K562 (cell line): ENCODE results near the gene MSN. TPM values are rescaled to one million over a fixed set of nuclear protein-coding genes. Genes with fewer than 3 reads are reported as not detected.

Experiments
- ATAC-seq: fragments of 200-7000 bp; cut with Tn5 transposase; 3 replicates; pipeline ENCODE4 v1.9.1; 2020; ENCODE audit warnings: moderate library complexity
- BruUV-seq: library from RNA; stranded (reverse); fragments of 400-500 nt; replicated peaks from 2 replicates; lab custom pipeline; 2021; lab: Mats Ljungman, UMichigan
- CTCF ChIA-PET: fragments of 300-600 bp; formaldehyde crosslinking; extraction: SDS; loops from one replicate; lab custom pipeline; 2021; ENCODE audit warnings: low intra/inter-chr PET ratio; lab: Yijun Ruan, JAX
- POLR2A ChIA-PET: fragments of 300-600, 350-650 bp; sonication (Branson Sonifier 250); formaldehyde crosslinking; extraction: SDS; loops from one replicate; lab custom pipeline; 2021; ENCODE audit warnings: antibody characterized with exemption, inconsistent platforms; lab: Yijun Ruan, JAX
- DNase-seq, 4 experiments: peaks; one replicate each; pipeline versions ENCODE4 v3.0.0 to v3.0.0-alpha.2; 2011 to 2018; ENCODE audit warnings: low spot score in 3 of 4, mixed read lengths in 3 of 4; ENCODE audit errors: extremely low read depth in 1 of 4
- FAIRE-seq: peaks from 2 replicates; lab custom pipeline; 2011; peaks lifted over from hg19 to GRCh38; lab: Jason Lieb, UNC
- H2AFZ ChIP-seq: 2 replicates; pipeline ENCODE4 v1.6.0; 2011; ENCODE audit warnings: low read depth, low read length, control low read depth, inconsistent platforms
- H3K27ac ChIP-seq: fragments of 200-600 bp; 3 replicates; pipeline ENCODE4 v1.8.0; 2011; ENCODE audit warnings: low read depth, mild to moderate bottlenecking, control low read depth, inconsistent platforms, low read length, moderate library complexity, mixed read lengths; ENCODE audit errors: extremely low read depth
- H3K27me3 ChIP-seq, 2 experiments: fragments of 300-600 bp in 1 of 2; 2 replicates in 1 of 2; 3 replicates in 1 of 2; pipeline versions ENCODE4 v1.6.0 to v1.8.0; 2011; ENCODE audit warnings: inconsistent platforms in 2 of 2, low read length in 2 of 2, mild to moderate bottlenecking in 1 of 2, mixed read lengths in 1 of 2, moderate library complexity in 1 of 2; ENCODE audit not compliant: control insufficient read depth in 2 of 2, insufficient read depth in 2 of 2
- H3K36me3 ChIP-seq: fragments of 300-600 bp; 3 replicates; pipeline ENCODE4 v1.8.0; 2011; ENCODE audit warnings: mild to moderate bottlenecking, low read length, inconsistent platforms; ENCODE audit not compliant: control insufficient read depth, insufficient read depth
- H3K4me1 ChIP-seq, 2 experiments: fragments of 200-600 bp in 1 of 2; replicated peaks in 1 of 2; 2 replicates in 1 of 2; 3 replicates in 1 of 2; pipeline versions ENCODE4 v1.5.1 to v1.8.0; 2011; ENCODE audit warnings: inconsistent platforms in 2 of 2, low read length in 2 of 2, mild to moderate bottlenecking in 1 of 2, mixed read lengths in 1 of 2, moderate library complexity in 1 of 2; ENCODE audit not compliant: control insufficient read depth in 2 of 2, insufficient read depth in 2 of 2
- H3K4me2 ChIP-seq: 2 replicates; pipeline ENCODE4 v1.6.1; 2011; ENCODE audit warnings: low read length, control low read depth, inconsistent platforms, mixed read lengths; ENCODE audit not compliant: insufficient read depth
- H3K4me3 ChIP-seq: fragments of 200-600 bp; sonication (generic), shearing (Covaris generic); 2 replicates; pipeline ENCODE4 v1.5.1; 2016; ENCODE audit warnings: control low read depth, inconsistent platforms
- H3K79me2 ChIP-seq: fragments of 200-600 bp; 3 replicates; pipeline ENCODE4 v1.8.0; 2011; ENCODE audit warnings: low read length, inconsistent platforms; ENCODE audit not compliant: control insufficient read depth, insufficient read depth
- H3K9ac ChIP-seq, 2 experiments: 2 replicates each; pipeline versions ENCODE4 v1.6.0 to v1.6.1; 2011; ENCODE audit warnings: low read depth in 2 of 2, low read length in 2 of 2, control low read depth in 1 of 2, inconsistent platforms in 1 of 2, mild to moderate bottlenecking in 1 of 2, mixed read lengths in 1 of 2; ENCODE audit not compliant: insufficient read depth in 1 of 2
- H3K9me1 ChIP-seq: one replicate; pipeline ENCODE4 v1.6.0; 2011; ENCODE audit warnings: inconsistent platforms, mild to moderate bottlenecking, low read length, moderate library complexity; ENCODE audit not compliant: control insufficient read depth, insufficient read depth
- H3K9me3 ChIP-seq: replicated peaks from 2 replicates; pipeline ENCODE4 v1.5.1; 2011; ENCODE audit warnings: low read depth, low read length, inconsistent platforms; ENCODE audit not compliant: control insufficient read depth, insufficient read depth
- H4K20me1 ChIP-seq: replicated peaks from 2 replicates; pipeline ENCODE4 v1.6.1; 2011; ENCODE audit warnings: low read length, inconsistent platforms, mixed read lengths; ENCODE audit not compliant: control insufficient read depth, insufficient read depth
- BCL6 ChIP-seq: fragments of 250-450 bp; sonication (Bioruptor Pico); IDR thresholded peaks from 2 replicates; pipeline ENCODE4 v1.4.0; 2020
- DMBX1 ChIP-seq: fragments of 250-450 bp; sonication (Bioruptor Pico); IDR thresholded peaks from 2 replicates; pipeline ENCODE4 v1.8.0; 2022; ENCODE audit warnings: inconsistent platforms, mild to moderate bottlenecking, moderate library complexity, borderline replicate concordance
- FOS ChIP-seq: IDR thresholded peaks from 3 replicates; pipeline ENCODE4 v1.6.1; 2011; ENCODE audit not compliant: insufficient read length; ENCODE audit errors: extremely low read depth
- HSF4 ChIP-seq: fragments of 250-450 bp; sonication (Bioruptor Pico); IDR thresholded peaks from 2 replicates; pipeline ENCODE4 v2.1.2; 2022; ENCODE audit warnings: mild to moderate bottlenecking, moderate library complexity, borderline replicate concordance
- L3MBTL2 ChIP-seq: fragments of 450-650 bp; IDR thresholded peaks from 2 replicates; pipeline ENCODE4 v1.6.1; 2016; ENCODE audit warnings: mild to moderate bottlenecking, moderate library complexity
- MCM3 ChIP-seq: fragments of 450-650 bp; IDR thresholded peaks from 2 replicates; pipeline ENCODE4 v1.6.1; 2016
- NCOA4 ChIP-seq: fragments of 450-650 bp; IDR thresholded peaks from 2 replicates; pipeline ENCODE4 v1.6.1; 2018; ENCODE audit warnings: mild to moderate bottlenecking; ENCODE audit not compliant: partially characterized antibody
- NR2C2 ChIP-seq, 2 experiments: fragments of 200-800 bp in 1 of 2; sonication (Bioruptor generic) in 1 of 2; sonication (generic) in 1 of 2; formaldehyde crosslinking in 1 of 2; IDR thresholded peaks; 2 replicates each; pipeline versions ENCODE4 v1.6.1 to v1.8.0; 2016 to 2022; ENCODE audit warnings: mild to moderate bottlenecking in 1 of 2, missing compliant biosample characterization in 1 of 2, missing genetic modification characterization in 1 of 2, missing genetic modification reagents in 1 of 2
- RBM17 ChIP-seq: fragments of 200-400 bp; formaldehyde crosslinking; IDR thresholded peaks from 2 replicates; pipeline ENCODE4 v1.6.1; 2017; ENCODE audit warnings: low read depth, mild to moderate bottlenecking, low read length, borderline replicate concordance
- WGBS: fragments of 100-300 bp; shearing (Covaris generic); methylation state at CpG from one replicate; pipeline ENCODE4 v1.1.6; 2016; ENCODE audit warnings: low coverage, mixed read lengths; ENCODE audit not compliant: insufficient coverage; ENCODE audit errors: missing lambda C conversion rate; 5-methylcytosine and 5-hydroxymethylcytosine counted together
- in situ Hi-C: fragments of 300-500 bp; cut with MboI; formaldehyde crosslinking; loops from 4 replicates; pipeline ENCODE4 v1.15.0; 2018; ENCODE audit warnings: inconsistent platforms, mixed read lengths
- intact Hi-C: fragments of 100-400 bp; cut with micrococcal nuclease; formaldehyde crosslinking; loops from 2 replicates; pipeline ENCODE4 v1.14.2; 2022
- polyA plus RNA-seq, 8 experiments: library from polyadenylated mRNA; depleted of rRNA in 4 of 8; stranded (reverse) in 5 of 8; unstranded in 3 of 8; fragments of >200 nt; fragmentation: Nextera tagmentation in 2 of 8; fragmentation: Illumina TruSeq in 1 of 8; extraction: Ambion mirVana in 2 of 8; extraction: Trizol in 1 of 8; gene quantifications; 2 replicates each; pipeline versions ENCODE4 v1.2.1 to v1.2.3, GENCODE V29; 2011 to 2014; ENCODE audit warnings: inconsistent platforms in 1 of 8, missing spikeins in 1 of 8
- total RNA-seq, 7 experiments: library from RNA; depleted of rRNA in 6 of 7; stranded (reverse); fragments of >200 nt in 6 of 7; fragmentation: Illumina TruSeq in 2 of 7; extraction: Trizol in 2 of 7; gene quantifications; 2 replicates each; pipeline versions ENCODE4 v1.2.1 to v1.2.3, GENCODE V29; 2011 to 2021; ENCODE audit warnings: low replicate concordance in 1 of 7
- TF ChIP-seq, protein P1 (sequence below): sonication (generic); IDR thresholded peaks from 2 replicates; pipeline ENCODE4 v1.6.1; 2016
- TF ChIP-seq, protein P2 (sequence below): sonication (generic); formaldehyde crosslinking; IDR thresholded peaks from 2 replicates; pipeline ENCODE4 v1.8.0; 2022; ENCODE audit warnings: missing genetic modification reagents, mild to moderate bottlenecking, borderline replicate concordance
- TF ChIP-seq, protein P3 (sequence below), 2 experiments: IDR thresholded peaks; 2 replicates each; pipeline ENCODE4 v1.6.1; 2011; ENCODE audit warnings: borderline replicate concordance in 1 of 2, control low read depth in 1 of 2, low read depth in 1 of 2, low read length in 1 of 2, mild to moderate bottlenecking in 1 of 2, mixed read lengths in 1 of 2, moderate library complexity in 1 of 2; ENCODE audit not compliant: insufficient read depth in 1 of 2, insufficient read length in 1 of 2, poor library complexity in 1 of 2, severe bottlenecking in 1 of 2; ENCODE audit errors: extremely low read depth in 1 of 2

Gene MSN
- total and polyA plus RNA-seq, 9 of the 15 experiments (the other 6 are each of a cell fraction or from before 2014, with no cell fraction given): 128 to 486 (median 237) TPM

DNA sequence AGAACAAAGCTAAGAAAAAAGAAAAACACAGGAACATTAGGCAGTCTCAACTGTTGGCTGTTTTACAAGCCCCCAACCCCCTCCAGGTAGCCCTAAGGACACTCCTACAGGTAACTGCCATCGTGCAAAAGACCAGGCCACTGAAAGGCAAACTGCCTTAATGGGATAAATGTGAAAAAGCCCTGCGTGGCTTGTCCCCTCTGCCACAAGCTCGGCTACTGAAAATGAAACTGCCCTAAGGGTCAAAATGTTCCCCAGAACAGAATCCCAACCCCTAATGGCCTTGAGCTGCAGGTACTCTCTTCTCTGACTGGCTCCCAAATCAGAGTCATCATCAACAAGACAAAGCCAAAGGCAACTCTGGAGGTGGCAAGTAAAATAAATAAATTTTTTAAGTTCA lies 84.8 kb downstream of the MSN start (continued):
- TF ChIP-seq, protein P1, sequence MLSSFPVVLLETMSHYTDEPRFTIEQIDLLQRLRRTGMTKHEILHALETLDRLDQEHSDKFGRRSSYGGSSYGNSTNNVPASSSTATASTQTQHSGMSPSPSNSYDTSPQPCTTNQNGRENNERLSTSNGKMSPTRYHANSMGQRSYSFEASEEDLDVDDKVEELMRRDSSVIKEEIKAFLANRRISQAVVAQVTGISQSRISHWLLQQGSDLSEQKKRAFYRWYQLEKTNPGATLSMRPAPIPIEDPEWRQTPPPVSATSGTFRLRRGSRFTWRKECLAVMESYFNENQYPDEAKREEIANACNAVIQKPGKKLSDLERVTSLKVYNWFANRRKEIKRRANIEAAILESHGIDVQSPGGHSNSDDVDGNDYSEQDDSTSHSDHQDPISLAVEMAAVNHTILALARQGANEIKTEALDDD: no peak
- TF ChIP-seq NCOA4: no peak
- no peak for TF ChIP-seq RBM17
- TF ChIP-seq BCL6 (CRISPR knock-in tag): no peak
- TF ChIP-seq, protein P2, sequence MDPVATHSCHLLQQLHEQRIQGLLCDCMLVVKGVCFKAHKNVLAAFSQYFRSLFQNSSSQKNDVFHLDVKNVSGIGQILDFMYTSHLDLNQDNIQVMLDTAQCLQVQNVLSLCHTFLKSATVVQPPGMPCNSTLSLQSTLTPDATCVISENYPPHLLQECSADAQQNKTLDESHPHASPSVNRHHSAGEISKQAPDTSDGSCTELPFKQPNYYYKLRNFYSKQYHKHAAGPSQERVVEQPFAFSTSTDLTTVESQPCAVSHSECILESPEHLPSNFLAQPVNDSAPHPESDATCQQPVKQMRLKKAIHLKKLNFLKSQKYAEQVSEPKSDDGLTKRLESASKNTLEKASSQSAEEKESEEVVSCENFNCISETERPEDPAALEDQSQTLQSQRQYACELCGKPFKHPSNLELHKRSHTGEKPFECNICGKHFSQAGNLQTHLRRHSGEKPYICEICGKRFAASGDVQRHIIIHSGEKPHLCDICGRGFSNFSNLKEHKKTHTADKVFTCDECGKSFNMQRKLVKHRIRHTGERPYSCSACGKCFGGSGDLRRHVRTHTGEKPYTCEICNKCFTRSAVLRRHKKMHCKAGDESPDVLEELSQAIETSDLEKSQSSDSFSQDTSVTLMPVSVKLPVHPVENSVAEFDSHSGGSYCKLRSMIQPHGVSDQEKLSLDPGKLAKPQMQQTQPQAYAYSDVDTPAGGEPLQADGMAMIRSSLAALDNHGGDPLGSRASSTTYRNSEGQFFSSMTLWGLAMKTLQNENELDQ (CRISPR knock-in tag): no peak

DNA sequence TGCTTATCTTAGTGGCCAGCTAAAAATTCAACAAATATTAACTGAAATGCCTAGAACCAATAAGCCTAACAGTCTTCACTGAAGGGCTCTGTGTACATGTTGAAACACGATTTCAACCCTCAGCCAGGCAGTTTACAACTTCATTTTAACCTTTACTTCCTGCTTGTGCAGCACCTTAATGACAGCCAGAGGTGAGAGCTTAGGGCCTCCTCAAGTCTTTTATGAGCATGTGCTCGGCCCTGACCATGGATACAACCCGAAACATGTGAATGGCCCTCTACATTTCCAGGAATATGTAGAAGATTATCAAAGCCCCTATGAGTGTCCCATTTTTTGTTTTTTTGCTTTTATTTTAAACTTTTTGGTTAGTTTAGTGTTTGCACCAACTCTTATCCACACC lies 88.3 kb downstream of the MSN start:
- H3K4me3 ChIP-seq: no peak overlapping the region
- peak overlapping the region; percentile 76 for H2AFZ ChIP-seq
- ChIA-PET POLR2A (no interaction called here), CTCF (no interaction called here)
- H3K4me2 ChIP-seq: no peak overlapping the region
- H3K79me2 ChIP-seq: no peaks in the 10 kb centered on the region
- DNase-seq (no peak), FAIRE-seq (no peak), ATAC-seq (peak; percentile 49)
- no peaks in the 10 kb centered on the region for H3K9me1 ChIP-seq
- 60% methylated on average over 3 of the region's 3 CpGs for WGBS
- BruUV-seq: no TSS peak
- in situ Hi-C loops: no loop called here
- H3K27ac ChIP-seq: no peak overlapping the region
- H3K36me3 ChIP-seq: no peaks in the 10 kb centered on the region
- no peaks in the 10 kb centered on the region for H4K20me1 ChIP-seq
- intact Hi-C loops: no loop called here
- no peaks in the 10 kb centered on the region; a peak in 1 of 5 replicates for H3K4me1 ChIP-seq
- H3K9ac ChIP-seq: no peak overlapping the region
- no peaks in the 10 kb centered on the region for H3K9me3 ChIP-seq
- H3K27me3 ChIP-seq: no peaks in the 10 kb centered on the region
- TF ChIP-seq, protein P3, sequence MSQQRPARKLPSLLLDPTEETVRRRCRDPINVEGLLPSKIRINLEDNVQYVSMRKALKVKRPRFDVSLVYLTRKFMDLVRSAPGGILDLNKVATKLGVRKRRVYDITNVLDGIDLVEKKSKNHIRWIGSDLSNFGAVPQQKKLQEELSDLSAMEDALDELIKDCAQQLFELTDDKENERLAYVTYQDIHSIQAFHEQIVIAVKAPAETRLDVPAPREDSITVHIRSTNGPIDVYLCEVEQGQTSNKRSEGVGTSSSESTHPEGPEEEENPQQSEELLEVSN (IDR thresholded peaks at IDR 0.05; ENCODE audit: borderline replicate concordance in 1 of 2, extremely low read depth in 1 of 2, insufficient read depth in 1 of 2, insufficient read length in 1 of 2, low read depth in 1 of 2, low read length in 1 of 2, poor library complexity in 1 of 2, severe bottlenecking in 1 of 2): peak in 1 of 2 experiments; percentile 19
- TF ChIP-seq NR2C2 (CRISPR knock-in tag; IDR thresholded peaks at IDR 0.05) (no peak), NR2C2 (tag; IDR thresholded peaks at IDR 0.05) (no peak), HSF4 (CRISPR knock-in tag) (no peak), L3MBTL2 (peak; percentile 57; the same call in 1 of the 2 replicates), FOS (no peak), DMBX1 (CRISPR knock-in tag) (peak; percentile 57; the same call in 1 of the 2 replicates), MCM3 (no peak)
